Right lobe of liver (tissue), 6 donors: Measurements from ENCODE around the gene LORICRIN. TPM values are rescaled to one million over a fixed set of nuclear protein-coding genes. Genes with fewer than 3 reads are reported as not detected.
A peak's percentile ranks its signal among the peaks of the same experiment; 100 is the strongest.

ENCODE experiments used
- ATAC-seq, 4 donors: fragments of 200-7000 bp; cut with Tn5 transposase; one replicate each; pipeline ENCODE4 v1.9.1; 2020; ENCODE audit warnings: mild to moderate bottlenecking in 4 of 4, moderate library complexity in 4 of 4
- DNase-seq, 3 donors: peaks; one replicate each; pipeline ENCODE4 v3.0.0-alpha.2; 2020
- H3K27ac ChIP-seq, 3 donors: fragments of 200-600 bp; one replicate each; pipeline ENCODE4 v1.8.0; 2022
- H3K27me3 ChIP-seq, 2 donors: fragments of 200-600 bp; one replicate each; pipeline ENCODE4 v1.8.0; 2022
- H3K36me3 ChIP-seq, 4 donors: fragments of 200-600 bp; sonication (generic) in 1 of 4; one replicate each; pipeline versions ENCODE4 v1.5.1 to v1.8.0; 2017 to 2022; ENCODE audit warnings: control low read depth in 1 of 4
- H3K4me1 ChIP-seq, 4 donors: fragments of 200-600 bp; sonication (generic) in 1 of 4; one replicate each; pipeline versions ENCODE4 v1.5.1 to v1.8.0; 2017 to 2022; ENCODE audit warnings: control low read depth in 1 of 4
- H3K4me3 ChIP-seq, 3 donors: fragments of 200-600 bp; one replicate each; pipeline ENCODE4 v1.8.0; 2022
- H3K9me3 ChIP-seq, 4 donors: fragments of 200-600 bp; sonication (generic) in 1 of 4; one replicate each; pipeline versions ENCODE4 v1.5.1 to v1.8.0; 2017 to 2022; ENCODE audit warnings: control low read depth in 1 of 4
- POLR2A ChIP-seq: fragments of 450-650 bp; IDR thresholded peaks from one replicate; pipeline ENCODE4 v1.6.1; 2017; ENCODE audit warnings: antibody characterized with exemption, mild to moderate bottlenecking
- WGBS: methylation state at CpG from one replicate; pipeline ENCODE4 v1.1.6; 2018; ENCODE audit warnings: low coverage, low lambda C conversion rate; ENCODE audit not compliant: insufficient coverage; ENCODE audit errors: missing lambda C conversion rate; 5-methylcytosine and 5-hydroxymethylcytosine counted together
- intact Hi-C, 2 donors: fragments of 100-400 bp; cut with DNase I; formaldehyde crosslinking; loops; one replicate each; pipeline versions ENCODE4 v1.11.2 to v1.14.1; 2022
- total RNA-seq, 6 experiments: library from RNA; depleted of rRNA in 2 of 6; stranded (reverse); fragments of >200 nt in 2 of 6; fragmentation: NEBNext Ultra II Directional in 3 of 6; extraction: Animal tissue kit (Norgen Biotek cat#: 25700) in 3 of 6; gene quantifications; one replicate each; pipeline versions ENCODE4 v1.1.0 to v1.2.4, GENCODE V29; 2016 to 2023
- TF ChIP-seq, protein P1 (sequence below), 4 donors: fragments of 200-600 bp in 3 of 4; fragments of 450-650 bp in 1 of 4; IDR thresholded peaks; one replicate each; pipeline versions ENCODE4 v1.5.1 to v1.8.0; 2016 to 2022; ENCODE audit warnings: antibody characterized with exemption in 4 of 4, mild to moderate bottlenecking in 2 of 4
- donor health status: DM: no; HTN: yes; CAD: no.
- donor health status: DM: no; HTN: no; CAD: no.
- donor health status: DM: no; HTN: no; CAD: no.
- donor health status: DM: no; HTN: yes; CAD: no.
- donor health status: DM: no; HTN: yes; CAD: no.

The LORICRIN gene
- total RNA-seq, 6 experiments from 2014 or later: not detected

DNA sequence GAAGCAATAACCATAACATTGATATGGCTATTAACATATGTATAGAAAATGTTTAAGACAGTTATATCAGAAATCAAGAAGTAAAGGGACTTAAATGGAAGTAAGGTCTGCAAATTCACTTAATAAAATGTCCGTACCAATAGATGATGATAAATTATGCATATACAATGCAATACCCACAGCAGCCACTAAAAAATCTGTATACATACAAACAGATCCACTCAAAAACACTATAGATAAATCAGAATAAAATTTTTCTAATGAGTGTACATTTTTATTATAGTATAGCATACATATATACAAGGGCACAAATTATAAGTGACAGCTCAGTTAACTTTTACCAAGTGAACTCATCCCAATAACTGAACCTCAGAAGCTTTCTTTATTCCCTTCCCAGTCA lies 6.0 kb downstream of the LORICRIN start:
- H3K27ac ChIP-seq: no peak overlapping the region
- 82% methylated on average over 1 of the region's 1 CpG for WGBS
- TF ChIP-seq, protein P1, sequence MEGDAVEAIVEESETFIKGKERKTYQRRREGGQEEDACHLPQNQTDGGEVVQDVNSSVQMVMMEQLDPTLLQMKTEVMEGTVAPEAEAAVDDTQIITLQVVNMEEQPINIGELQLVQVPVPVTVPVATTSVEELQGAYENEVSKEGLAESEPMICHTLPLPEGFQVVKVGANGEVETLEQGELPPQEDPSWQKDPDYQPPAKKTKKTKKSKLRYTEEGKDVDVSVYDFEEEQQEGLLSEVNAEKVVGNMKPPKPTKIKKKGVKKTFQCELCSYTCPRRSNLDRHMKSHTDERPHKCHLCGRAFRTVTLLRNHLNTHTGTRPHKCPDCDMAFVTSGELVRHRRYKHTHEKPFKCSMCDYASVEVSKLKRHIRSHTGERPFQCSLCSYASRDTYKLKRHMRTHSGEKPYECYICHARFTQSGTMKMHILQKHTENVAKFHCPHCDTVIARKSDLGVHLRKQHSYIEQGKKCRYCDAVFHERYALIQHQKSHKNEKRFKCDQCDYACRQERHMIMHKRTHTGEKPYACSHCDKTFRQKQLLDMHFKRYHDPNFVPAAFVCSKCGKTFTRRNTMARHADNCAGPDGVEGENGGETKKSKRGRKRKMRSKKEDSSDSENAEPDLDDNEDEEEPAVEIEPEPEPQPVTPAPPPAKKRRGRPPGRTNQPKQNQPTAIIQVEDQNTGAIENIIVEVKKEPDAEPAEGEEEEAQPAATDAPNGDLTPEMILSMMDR (IDR thresholded peaks at IDR 0.05): no peak
- TF ChIP-seq POLR2A: no peak
- no peak for ATAC-seq
- H3K27me3 ChIP-seq: peaks cover 0 to 18% of the 10 kb centered on the region in 2 donors
- no peaks in the 10 kb centered on the region for H3K9me3 ChIP-seq
- no peak overlapping the region for H3K4me3 ChIP-seq
- intact Hi-C loops: no loop called here
- no peaks in the 10 kb centered on the region for H3K36me3 ChIP-seq
- no peak for DNase-seq
- H3K4me1 ChIP-seq: peaks cover 0 to 4% (median 0%) of the 10 kb centered on the region in 4 donors

DNA sequence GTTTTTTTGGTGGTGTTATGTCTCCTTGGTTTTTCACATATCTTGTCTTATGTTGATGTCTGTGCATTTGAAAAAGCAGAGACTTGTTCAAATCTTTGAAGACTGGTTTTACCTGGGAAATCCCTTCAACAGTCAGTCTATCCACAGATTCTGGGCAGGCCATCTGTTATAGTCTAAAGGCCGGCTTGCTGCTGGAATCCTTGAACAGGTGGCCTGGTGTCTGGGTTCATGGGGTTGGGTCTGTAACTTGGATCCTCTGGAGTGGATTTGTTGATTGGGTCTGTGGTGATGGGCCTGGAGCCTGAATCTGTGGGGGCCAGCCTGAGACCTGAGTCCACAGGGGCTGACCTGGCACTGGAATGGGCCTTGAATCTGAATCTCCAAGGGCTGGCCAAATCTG lies 12.2 kb downstream of the LORICRIN start:
- H3K9me3 ChIP-seq: no peaks in the 10 kb centered on the region
- 100% methylated on average over 1 of the region's 1 CpG for WGBS

DNA sequence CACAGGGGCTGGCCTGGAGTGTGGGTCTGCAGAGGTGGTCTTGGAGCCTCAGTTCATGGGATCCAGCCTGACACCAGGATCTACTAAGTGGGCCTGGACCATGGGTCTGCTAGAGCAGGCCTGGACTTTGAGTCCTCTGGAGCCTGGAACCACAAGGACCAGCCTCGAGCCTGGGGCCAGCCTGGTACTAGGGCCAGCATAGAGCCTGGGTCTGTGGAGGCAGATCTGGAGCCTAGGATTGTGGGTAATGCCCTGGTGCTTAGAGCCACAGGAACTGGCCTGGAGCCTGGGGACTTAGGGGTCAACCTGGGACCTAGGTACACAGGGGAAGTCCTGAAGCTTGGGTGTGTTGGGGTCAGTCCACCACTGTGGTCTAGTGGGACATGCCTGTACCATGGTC lies 12.7 kb downstream of the LORICRIN start:
- Histone ChIP-seq H3K9me3 (no peaks in the 10 kb centered on the region), H3K27me3 (no peaks in the 10 kb centered on the region), H3K36me3 (no peaks in the 10 kb centered on the region), H3K4me3 (no peak overlapping the region), H3K4me1 (no peaks in the 10 kb centered on the region), H3K27ac (no peak overlapping the region)
- DNase-seq: no peak
- no CpG with 5 or more reads among the region's 1 CpG for WGBS
- TF ChIP-seq POLR2A: no peak
- TF ChIP-seq, protein P1 (IDR thresholded peaks at IDR 0.05): no peak
- peak in 1 of 4 donors; percentile 47 for ATAC-seq
- intact Hi-C loops: no loop called here

More for the DNA sequence above, 12.2 kb downstream of the LORICRIN start:
- intact Hi-C loops: no loop called here
- Histone ChIP-seq H3K4me3 (no peak overlapping the region), H3K36me3 (no peaks in the 10 kb centered on the region), H3K27ac (no peak overlapping the region), H3K27me3 (no peaks in the 10 kb centered on the region), H3K4me1 (no peaks in the 10 kb centered on the region)
- ATAC-seq (no peak), DNase-seq (no peak)
- no peak for TF ChIP-seq POLR2A
- TF ChIP-seq, protein P1 (IDR thresholded peaks at IDR 0.05): no peak

DNA sequence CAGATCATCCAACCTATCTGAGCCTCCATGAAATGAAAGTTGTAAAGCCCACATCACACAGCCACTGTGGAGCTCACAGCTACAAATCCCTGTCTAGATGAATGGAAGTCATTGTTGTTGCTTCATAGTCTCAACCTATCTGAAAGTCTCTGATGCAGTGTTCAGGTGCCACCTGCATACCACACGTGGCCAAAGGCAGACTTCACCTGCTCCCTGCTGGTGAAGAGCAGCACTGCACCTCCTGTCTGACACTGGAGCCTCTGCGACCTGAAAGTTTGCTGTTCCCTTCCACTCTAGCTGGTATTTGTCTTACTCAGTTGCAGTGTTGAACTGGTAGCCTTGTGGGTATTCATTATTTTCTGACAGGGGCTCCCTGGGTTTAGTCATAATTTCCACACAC lies 18.4 kb downstream of the LORICRIN start:
- no peaks in the 10 kb centered on the region for H3K36me3 ChIP-seq
- ATAC-seq (peak; percentile 56 to 80 (median 72)), DNase-seq (peak in 1 of 3 donors; percentile 29)
- intact Hi-C loops: no loop called here
- no peak for TF ChIP-seq POLR2A
- TF ChIP-seq, protein P1 (IDR thresholded peaks at IDR 0.05): peak; percentile 40 to 63 (median 42)
- no peak overlapping the region for H3K4me3 ChIP-seq
- no peaks in the 10 kb centered on the region for H3K27me3 ChIP-seq
- H3K9me3 ChIP-seq: no peaks in the 10 kb centered on the region
- H3K27ac ChIP-seq: no peak overlapping the region
- WGBS: 3% methylated on average over 2 of the region's 2 CpGs
- no peaks in the 10 kb centered on the region for H3K4me1 ChIP-seq
